H1 (cell line): ENCODE results near the gene SGCD. TPM values are rescaled to one million over a fixed set of nuclear protein-coding genes. Genes with fewer than 3 reads are reported as not detected.

ENCODE experiments used
- CTCF ChIA-PET: fragments of 300-600 bp; sonication (Branson Sonifier 250); formaldehyde crosslinking; loops from one replicate; lab custom pipeline; 2021; ENCODE audit not compliant: partially characterized antibody; lab: Charles Lee
- POLR2A ChIA-PET: fragments of 300-600 bp; sonication (Branson Sonifier 250); formaldehyde crosslinking; loops from one replicate; lab custom pipeline; 2021; ENCODE audit warnings: inconsistent platforms; ENCODE audit not compliant: partially characterized antibody; lab: Charles Lee
- DNase-seq, 2 experiments: peaks; one replicate each; pipeline versions ENCODE4 v3.0.0 to v3.0.0-alpha.2; 2010 to 2022; ENCODE audit warnings: low spot score in 2 of 2, low read depth in 1 of 2, mixed read lengths in 1 of 2
- FAIRE-seq: peaks from 2 replicates; lab custom pipeline; 2011; peaks lifted over from hg19 to GRCh38; lab: Jason Lieb, UNC
- H2AFZ ChIP-seq: 2 replicates; pipeline ENCODE4 v1.8.1; 2012; ENCODE audit warnings: low read length, inconsistent platforms
- H2AK5ac ChIP-seq: 2 replicates; pipeline ENCODE4 v1.6.1; 2013; ENCODE audit warnings: low read depth, low read length
- H2BK120ac ChIP-seq: replicated peaks from 2 replicates; pipeline ENCODE3; 2013; ENCODE audit warnings: low read depth, low read length, inconsistent platforms
- H2BK12ac ChIP-seq: 2 replicates; pipeline ENCODE4 v1.6.1; 2013; ENCODE audit warnings: low read depth, low read length
- H2BK15ac ChIP-seq: 2 replicates; pipeline ENCODE4 v1.6.1; 2013; ENCODE audit warnings: low read length
- H2BK20ac ChIP-seq: 2 replicates; pipeline ENCODE4 v1.6.1; 2013; ENCODE audit warnings: low read length
- H2BK5ac ChIP-seq: 2 replicates; pipeline ENCODE4 v1.6.1; 2013; ENCODE audit warnings: low read depth, low read length
- H3K14ac ChIP-seq: 2 replicates; pipeline ENCODE4 v1.6.1; 2013; ENCODE audit warnings: inconsistent platforms; ENCODE audit not compliant: insufficient read length
- H3K18ac ChIP-seq: 2 replicates; pipeline ENCODE4 v1.6.1; 2013; ENCODE audit warnings: low read length; ENCODE audit errors: extremely low read depth
- H3K23ac ChIP-seq: 2 replicates; pipeline ENCODE4 v1.6.1; 2013; ENCODE audit warnings: inconsistent platforms; ENCODE audit not compliant: insufficient read length
- H3K23me2 ChIP-seq: 2 replicates; pipeline ENCODE4 v1.6.1; 2013; ENCODE audit warnings: low read depth, low read length
- H3K27ac ChIP-seq: 2 replicates; pipeline ENCODE4 v1.6.1; 2011; ENCODE audit warnings: low read depth, low read length, inconsistent platforms
- H3K27me3 ChIP-seq, 4 experiments: replicated peaks in 1 of 4; 1 replicate in 1 of 4; 2 replicates in 3 of 4; pipeline versions ENCODE4 v1.6.1 to v1.8.1; 2011 to 2013; ENCODE audit warnings: low read length in 3 of 4, mild to moderate bottlenecking in 3 of 4, inconsistent platforms in 2 of 4, mixed read lengths in 2 of 4, moderate library complexity in 1 of 4; ENCODE audit not compliant: control insufficient read depth in 3 of 4, insufficient read depth in 3 of 4; ENCODE audit errors: extremely low read depth in 1 of 4
- H3K36me3 ChIP-seq, 4 experiments: 2 replicates each; pipeline versions ENCODE4 v1.6.1 to v1.8.1; 2011 to 2013; ENCODE audit warnings: mild to moderate bottlenecking in 4 of 4, low read length in 3 of 4, moderate library complexity in 2 of 4, control low read depth in 1 of 4, inconsistent platforms in 1 of 4; ENCODE audit not compliant: insufficient read depth in 4 of 4, control insufficient read depth in 2 of 4
- H3K4ac ChIP-seq: replicated peaks from 2 replicates; pipeline ENCODE3; 2013; ENCODE audit warnings: low read length, low read depth, mixed read lengths, inconsistent platforms; ENCODE audit not compliant: insufficient read length
- H3K4me1 ChIP-seq, 4 experiments: replicated peaks in 1 of 4; 1 replicate in 1 of 4; 2 replicates in 3 of 4; pipeline versions ENCODE4 v1.6.1 to v1.8.1; 2011 to 2013; ENCODE audit warnings: low read length in 3 of 4, inconsistent platforms in 2 of 4, mixed read lengths in 1 of 4; ENCODE audit not compliant: insufficient read depth in 4 of 4, control insufficient read depth in 3 of 4
- H3K4me2 ChIP-seq, 2 experiments: 2 replicates each; pipeline versions ENCODE4 v1.6.1 to v1.8.1; 2011 to 2013; ENCODE audit warnings: low read depth in 2 of 2, low read length in 2 of 2, control low read depth in 1 of 2, inconsistent platforms in 1 of 2, mild to moderate bottlenecking in 1 of 2; ENCODE audit not compliant: insufficient read depth in 1 of 2
- H3K4me3 ChIP-seq, 4 experiments: fragments of 200-600, 300-600 bp in 1 of 4; sonication (generic), shearing (Covaris generic), sonication (Bioruptor Twin) in 1 of 4; 2 replicates each; pipeline versions ENCODE4 v1.5.1 to v1.8.1; 2011 to 2016; ENCODE audit warnings: low read length in 4 of 4, low read depth in 3 of 4, control low read depth in 2 of 4, inconsistent platforms in 2 of 4, mild to moderate bottlenecking in 2 of 4, mixed read lengths in 1 of 4, moderate library complexity in 1 of 4; ENCODE audit not compliant: insufficient read depth in 2 of 4; ENCODE audit errors: extremely low read depth in 1 of 4
- H3K56ac ChIP-seq: replicated peaks from 2 replicates; pipeline ENCODE3; 2013; ENCODE audit warnings: low read depth, mild to moderate bottlenecking, mixed read lengths, low read length, inconsistent platforms; ENCODE audit not compliant: insufficient read length
- H3K79me1 ChIP-seq: 2 replicates; pipeline ENCODE4 v1.6.1; 2013; ENCODE audit warnings: low read depth, low read length, control low read depth
- H3K79me2 ChIP-seq, 2 experiments: 2 replicates each; pipeline versions ENCODE4 v1.6.1 to v1.8.1; 2012 to 2013; ENCODE audit warnings: low read length in 2 of 2, mild to moderate bottlenecking in 2 of 2, inconsistent platforms in 1 of 2; ENCODE audit not compliant: insufficient read depth in 2 of 2, control insufficient read depth in 1 of 2
- H3K9ac ChIP-seq, 4 experiments: replicated peaks in 1 of 4; 1 replicate in 1 of 4; 2 replicates in 3 of 4; pipeline versions ENCODE4 v1.6.1 to v1.8.1; 2011 to 2013; ENCODE audit warnings: low read depth in 3 of 4, low read length in 3 of 4, control low read depth in 2 of 4, mild to moderate bottlenecking in 2 of 4, moderate library complexity in 2 of 4, inconsistent platforms in 1 of 4; ENCODE audit errors: extremely low read depth in 1 of 4
- H3K9me3 ChIP-seq, 2 experiments: 2 replicates each; pipeline versions ENCODE4 v1.6.1 to v1.8.1; 2012 to 2013; ENCODE audit warnings: mild to moderate bottlenecking in 2 of 2, moderate library complexity in 2 of 2, control low read depth in 1 of 2, inconsistent platforms in 1 of 2, low read depth in 1 of 2, low read length in 1 of 2, mixed read lengths in 1 of 2; ENCODE audit not compliant: insufficient read depth in 2 of 2
- H4K20me1 ChIP-seq, 2 experiments: replicated peaks in 1 of 2; 2 replicates each; pipeline versions ENCODE3 to v1.8.1; 2011 to 2013; ENCODE audit warnings: inconsistent platforms in 2 of 2, low read length in 2 of 2, mild to moderate bottlenecking in 1 of 2; ENCODE audit not compliant: insufficient read depth in 2 of 2, control insufficient read depth in 1 of 2
- H4K5ac ChIP-seq: 2 replicates; pipeline ENCODE4 v1.6.1; 2013; ENCODE audit warnings: low read length, low read depth, mixed read lengths, inconsistent platforms; ENCODE audit not compliant: insufficient read length
- H4K8ac ChIP-seq: 2 replicates; pipeline ENCODE4 v1.8.0; 2013; ENCODE audit warnings: mild to moderate bottlenecking, moderate library complexity, low read length, inconsistent platforms; ENCODE audit not compliant: insufficient read depth; ENCODE audit errors: extremely low read depth
- H4K91ac ChIP-seq: replicated peaks from 2 replicates; pipeline ENCODE3; 2013; ENCODE audit warnings: low read length, mixed read lengths, inconsistent platforms; ENCODE audit not compliant: insufficient read length
- BACH1 ChIP-seq: IDR thresholded peaks from 2 replicates; pipeline ENCODE4 v1.6.1; 2012; ENCODE audit warnings: low read length, improper control_type of control experiment
- JUND ChIP-seq: IDR thresholded peaks from 2 replicates; pipeline ENCODE4 v1.6.1; 2011; ENCODE audit warnings: mild to moderate bottlenecking, improper control_type of control experiment, low read length
- TAF1 ChIP-seq: IDR thresholded peaks from 2 replicates; pipeline ENCODE4 v1.6.1; 2011; ENCODE audit warnings: mild to moderate bottlenecking, low read depth, low read length
- WGBS, 2 experiments: shearing (Covaris generic) in 1 of 2; methylation state at CpG; one replicate each; pipeline versions ENCODE4 v1.1.6 to v1.1.7; 2013 to 2015; ENCODE audit warnings: low lambda C conversion rate in 2 of 2, mixed read lengths in 2 of 2, inconsistent platforms in 1 of 2, low coverage in 1 of 2, missing lambda C conversion rate in 1 of 2; ENCODE audit not compliant: insufficient replicate concordance in 2 of 2, insufficient coverage in 1 of 2, insufficient read length in 1 of 2; ENCODE audit errors: extremely low coverage in 1 of 2, missing lambda C conversion rate in 1 of 2; 5-methylcytosine and 5-hydroxymethylcytosine counted together
- polyA plus RNA-seq, 7 experiments: library from polyadenylated mRNA; depleted of rRNA in 3 of 7; stranded (reverse) in 5 of 7; unstranded in 2 of 7; fragments of >200 nt in 5 of 7; fragments of 200-250 nt in 2 of 7; gene quantifications; 1 replicate in 5 of 7; 2 replicates in 1 of 7; 4 replicates in 1 of 7; pipeline versions ENCODE4 v1.2.1 to v1.2.3, GENCODE V29; 2011 to 2013; ENCODE audit warnings: missing spikeins in 2 of 7, mixed read lengths in 2 of 7
- total RNA-seq: library from RNA; stranded (reverse); fragmentation: NEBNext Ultra II Directional; extraction: Animal tissue kit (Norgen Biotek cat#: 25700); gene quantifications from 2 replicates; pipeline ENCODE4 v1.2.1, GENCODE V29; 2021

Gene SGCD
- total and polyA plus RNA-seq, 2 of the 8 experiments (the other 6 are each of a cell fraction or from before 2014, with no cell fraction given), result 0.04 to 0.08 TPM

- H3K23ac ChIP-seq, result no peak overlapping the region
- H2BK20ac ChIP-seq, result no peak overlapping the region
- H2BK120ac ChIP-seq, result no peak overlapping the region
- no peak overlapping the region for H4K8ac ChIP-seq
- no peaks in the 10 kb centered on the region for H3K79me1 ChIP-seq
- no peak overlapping the region for H3K9ac ChIP-seq
- no peaks in the 10 kb centered on the region for H3K4me1 ChIP-seq
- no peaks in the 10 kb centered on the region for H3K27me3 ChIP-seq
- no peak overlapping the region for H4K91ac ChIP-seq
- no peaks in the 10 kb centered on the region for H4K20me1 ChIP-seq
- H3K14ac ChIP-seq, result no peak overlapping the region
- no peak overlapping the region for H3K4me3 ChIP-seq
- H3K18ac ChIP-seq, result no peak overlapping the region
- no peaks in the 10 kb centered on the region for H3K36me3 ChIP-seq
- H3K27ac ChIP-seq, result no peak overlapping the region
- no peak overlapping the region for H2AK5ac ChIP-seq
- H3K79me2 ChIP-seq, result no peaks in the 10 kb centered on the region
- DNase-seq, result no peak
- no peak overlapping the region for H2BK5ac ChIP-seq
- H2BK12ac ChIP-seq, result no peak overlapping the region
- no peaks in the 10 kb centered on the region for H3K23me2 ChIP-seq
- no peaks in the 10 kb centered on the region for H3K9me3 ChIP-seq
- H4K5ac ChIP-seq, result no peak overlapping the region
- H2AFZ ChIP-seq, result no peak overlapping the region
- POLR2A ChIA-PET, result no interaction called here
- no peak overlapping the region for H3K4me2 ChIP-seq
- no peak overlapping the region for H3K4ac ChIP-seq
- H3K56ac ChIP-seq, result no peak overlapping the region
- WGBS, 2 experiments, result 91% methylated on average over 3 of the region's 3 CpGs; no CpG with 5 or more reads in 1 of the 2 experiments
- CTCF ChIA-PET, result interaction anchor here (0.6 to 1.3 kb wide), 2 partner anchors 418 to 631 kb away, joined by 3 read pairs; no protein-coding TSS in a partner anchor
- FAIRE-seq, result no peak
- no peak overlapping the region for H2BK15ac ChIP-seq
- TF ChIP-seq JUND (no peak), TAF1 (no peak), BACH1 (no peak)
These were observed 34.6 kb downstream of the SGCD start for GRCh38 chr5:156361436-156362109.
